GDM1 (cell line): ENCODE results near the gene STT3B.

Experiments used
- DNase-seq: peaks from one replicate; lab custom pipeline; 2025; lab: John Stamatoyannopoulos, UW

STT3B gene

DNA sequence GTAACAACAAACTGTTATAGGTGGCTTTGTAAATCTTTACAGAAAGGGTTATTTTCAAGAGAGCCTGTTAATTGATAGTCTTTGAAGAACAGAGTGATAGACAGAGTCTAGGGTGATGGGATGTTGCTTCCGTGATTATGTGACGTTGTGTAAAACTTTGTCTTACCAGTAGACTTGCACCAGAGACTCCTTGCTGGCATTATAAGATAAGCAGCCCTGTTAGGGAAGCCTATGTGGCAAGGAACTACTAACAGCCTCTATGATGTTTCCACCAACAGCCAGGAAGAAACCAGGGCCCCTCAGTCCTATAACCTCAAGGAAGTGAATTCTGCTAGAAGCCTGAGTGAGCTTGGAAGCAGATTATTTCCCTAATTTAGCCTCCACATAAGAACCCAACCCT lies 18.9 kb downstream of the STT3B start:
- DNase-seq: no peak

- DNase-seq: no peak
Measured at GRCh38 chr3:31552103-31552502, 19.4 kb downstream of the STT3B start.

- no peak for DNase-seq
Measured at GRCh38 chr3:31553258-31553657, 20.5 kb downstream of the STT3B start.

DNA sequence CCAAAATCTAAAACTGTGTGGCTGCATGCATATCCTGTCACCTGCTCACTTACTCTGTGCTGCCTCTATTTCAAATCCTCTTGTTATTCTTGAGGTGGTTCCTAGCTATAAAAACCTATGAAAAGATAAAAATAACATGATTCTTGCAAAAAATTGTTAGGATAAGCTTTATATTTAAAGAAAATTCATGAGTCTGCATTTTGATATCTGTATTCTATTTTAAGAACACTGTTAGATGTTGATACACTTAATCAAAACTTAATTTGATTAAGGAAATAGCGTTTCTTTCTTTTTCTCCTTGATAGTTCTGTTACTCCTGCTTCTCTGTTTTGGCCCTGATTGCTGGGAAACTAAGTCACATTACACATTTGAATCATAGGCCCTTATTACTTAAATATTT lies 22.5 kb downstream of the STT3B start:
- DNase-seq: no peak

DNA sequence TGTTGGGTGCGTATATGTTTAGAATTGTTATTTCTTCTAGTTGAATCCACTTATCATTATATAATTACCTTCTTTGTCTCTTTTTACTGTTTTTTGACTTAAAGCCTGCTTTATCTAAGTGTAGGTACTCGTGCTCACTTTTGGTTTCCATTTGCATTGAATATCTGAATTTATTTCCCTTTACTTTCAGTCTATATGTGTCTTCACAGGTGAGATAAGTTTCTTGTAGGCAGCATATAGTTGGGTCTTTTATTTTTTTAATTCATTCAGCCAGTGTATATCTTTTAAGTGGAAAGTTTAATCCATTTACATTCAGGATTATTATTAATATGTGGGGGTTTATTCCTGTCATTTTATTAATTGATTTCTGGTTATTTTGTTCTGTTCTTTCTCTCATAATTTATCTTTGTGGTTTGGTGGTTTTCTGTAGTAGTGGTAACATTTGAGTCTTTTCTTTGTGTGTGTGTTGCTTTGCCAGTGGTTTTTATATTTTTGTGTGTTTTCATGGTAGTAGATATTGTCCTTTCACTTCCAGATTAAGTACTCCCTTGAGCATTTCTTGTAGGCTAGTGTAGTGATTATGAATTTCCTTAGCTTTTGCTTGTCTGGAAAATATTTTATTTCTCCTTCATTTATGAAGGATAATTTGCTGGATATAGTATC lies 27.3 kb downstream of the STT3B start:
- DNase-seq: no peak

GRCh38 chr3:31561891-31562290 lies 29.2 kb downstream of the STT3B start:
- DNase-seq: no peak

GRCh38 chr3:31562525-31562924 lies 29.8 kb downstream of the STT3B start:
- DNase-seq: no peak

DNA sequence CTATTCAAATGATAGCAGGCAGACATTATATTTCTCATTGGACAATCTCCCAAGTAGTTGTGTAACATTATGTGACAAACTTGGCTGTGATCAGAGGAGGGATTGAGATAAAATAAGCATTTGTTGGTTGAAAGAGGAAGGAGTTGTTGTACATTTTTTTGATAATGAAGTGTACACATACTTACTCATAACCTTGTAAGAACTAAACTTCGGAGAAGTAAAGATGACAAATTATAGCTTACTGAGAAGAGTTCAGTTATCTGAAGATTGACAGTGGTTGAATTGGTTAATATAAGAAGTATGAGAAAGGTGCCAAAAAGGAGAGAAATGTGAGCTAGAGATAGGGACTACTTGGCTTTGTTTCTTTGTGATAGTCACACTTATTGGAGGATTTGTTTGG lies 32.6 kb downstream of the STT3B start:
- DNase-seq: no peak

GRCh38 chr3:31567036-31567435 lies 34.3 kb downstream of the STT3B start:
- DNase-seq: no peak

DNA sequence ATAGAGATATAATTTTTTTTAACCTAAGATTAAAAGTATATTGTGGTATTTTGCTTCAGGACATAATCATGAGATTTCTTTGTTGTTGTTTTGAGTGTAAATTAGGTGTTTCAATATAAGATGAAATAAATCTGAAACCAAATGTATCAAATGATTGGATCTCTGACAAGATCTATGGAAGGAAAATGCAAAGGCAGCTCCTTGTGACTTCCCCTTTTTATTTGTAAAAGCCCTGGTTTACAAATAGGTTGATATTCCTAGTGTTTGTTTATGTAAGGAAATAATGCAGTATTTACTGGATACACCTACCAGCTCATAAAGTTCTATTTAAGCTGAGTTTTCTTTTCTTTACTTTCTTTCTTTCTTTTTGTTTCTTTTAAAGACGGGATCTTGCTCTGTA lies 35.9 kb downstream of the STT3B start:
- no peak for DNase-seq

GRCh38 chr3:31571325-31571724 lies 38.6 kb downstream of the STT3B start:
- no peak for DNase-seq

DNA sequence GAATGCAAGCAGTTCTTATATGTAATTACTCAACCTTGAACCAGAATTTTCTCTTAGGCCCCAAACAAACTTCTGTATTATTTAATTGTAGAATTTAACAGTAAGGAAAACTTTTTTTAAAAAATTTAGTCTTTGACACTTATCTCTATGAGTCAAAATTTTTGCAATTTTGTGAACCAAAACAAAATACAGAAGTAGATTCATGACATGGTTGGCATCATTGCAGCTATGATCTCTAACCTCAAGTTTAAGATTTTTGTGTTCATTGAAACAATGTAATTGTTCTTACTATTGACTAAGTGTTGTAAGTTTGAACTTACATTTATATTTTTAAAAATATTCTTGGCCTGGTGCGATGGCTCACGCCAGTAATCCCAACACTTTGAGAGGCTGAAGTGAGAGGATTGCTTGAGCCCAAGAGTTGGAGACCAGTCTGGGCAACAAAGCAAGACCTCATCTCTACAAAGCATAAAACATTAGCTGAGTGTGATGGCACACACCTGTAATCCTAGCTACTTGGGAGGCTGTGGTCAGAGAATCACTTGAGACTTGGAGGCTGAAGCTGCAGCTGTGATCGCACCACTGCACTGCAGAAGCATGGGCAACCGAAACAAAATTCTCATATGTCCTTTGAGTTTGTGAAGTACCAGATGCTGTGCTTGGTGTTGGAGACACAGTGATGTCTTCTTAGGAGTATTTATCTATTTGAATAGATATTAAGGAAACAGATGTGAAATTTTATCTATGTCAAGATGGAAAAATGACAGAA lies 39.7 kb downstream of the STT3B start:
- no peak for DNase-seq

GRCh38 chr3:31573036-31573779 lies 40.5 kb downstream of the STT3B start:
- no peak for DNase-seq

- DNase-seq: no peak
Measured at GRCh38 chr3:31575448-31575847, 42.7 kb downstream of the STT3B start.

- no peak for DNase-seq
Measured at GRCh38 chr3:31576521-31576920, 43.8 kb downstream of the STT3B start.

DNA sequence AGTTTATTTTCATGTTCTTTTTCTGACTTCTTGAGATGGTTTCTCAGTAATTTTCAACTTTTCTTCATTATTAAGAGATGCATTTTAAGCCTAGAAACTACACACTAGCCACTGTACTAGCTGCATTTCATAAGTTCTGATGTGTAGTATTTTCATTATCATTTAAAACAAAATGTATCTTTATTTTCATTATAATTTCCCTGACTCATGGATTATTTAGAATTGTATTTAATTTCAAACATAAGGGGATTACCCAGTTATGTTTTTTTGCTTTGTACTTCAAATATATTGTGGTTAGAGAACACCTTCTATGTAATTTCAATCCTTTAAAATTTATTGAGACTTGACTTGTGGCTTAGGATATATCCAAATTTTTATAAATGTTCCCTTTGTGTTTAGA lies 44.5 kb downstream of the STT3B start:
- no peak for DNase-seq

GRCh38 chr3:31579828-31580227 lies 47.1 kb downstream of the STT3B start:
- no peak for DNase-seq

DNA sequence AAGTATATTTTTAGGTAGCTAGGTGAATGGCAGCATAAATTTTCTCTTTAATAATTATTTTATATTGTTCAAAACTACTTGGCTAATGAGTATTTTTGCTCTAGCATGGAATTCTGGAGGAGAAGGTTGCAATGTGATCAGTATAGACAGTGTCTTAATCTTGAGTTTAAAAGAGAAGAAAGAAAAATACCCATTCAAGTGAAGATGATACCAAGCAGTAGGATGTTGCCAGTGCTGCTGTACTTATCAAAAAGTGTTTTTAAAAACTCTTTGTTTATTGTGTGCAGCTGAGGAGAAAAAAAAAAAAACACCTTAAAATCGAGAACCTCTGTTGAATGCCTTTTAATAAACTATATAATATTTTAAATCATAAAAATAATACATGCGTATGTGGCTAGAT lies 47.9 kb downstream of the STT3B start:
- DNase-seq: no peak

DNA sequence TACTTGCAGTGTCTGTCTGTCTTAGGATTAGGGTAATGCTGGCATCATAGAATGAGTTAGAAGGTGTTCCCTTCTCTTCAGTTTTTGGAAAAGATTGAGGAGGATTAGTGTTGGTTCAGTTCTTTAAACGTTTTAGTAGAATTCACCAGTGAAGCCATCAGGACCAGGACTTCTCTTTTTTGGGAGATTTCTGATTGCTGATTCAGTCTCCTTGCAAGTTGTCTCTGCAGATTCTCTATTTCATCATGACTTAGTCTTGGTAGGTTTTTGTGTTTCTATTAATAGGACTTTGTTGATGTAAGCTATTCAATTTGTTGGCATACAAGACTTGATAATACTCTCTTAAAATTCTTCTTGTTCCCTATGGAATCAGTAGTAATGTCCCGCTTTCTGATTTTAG lies 48.9 kb downstream of the STT3B start:
- DNase-seq: no peak

- DNase-seq: no peak
Measured at GRCh38 chr3:31589228-31589627, 56.5 kb downstream of the STT3B start.

- no peak for DNase-seq
Measured at GRCh38 chr3:31590650-31591049, 57.9 kb downstream of the STT3B start.

DNA sequence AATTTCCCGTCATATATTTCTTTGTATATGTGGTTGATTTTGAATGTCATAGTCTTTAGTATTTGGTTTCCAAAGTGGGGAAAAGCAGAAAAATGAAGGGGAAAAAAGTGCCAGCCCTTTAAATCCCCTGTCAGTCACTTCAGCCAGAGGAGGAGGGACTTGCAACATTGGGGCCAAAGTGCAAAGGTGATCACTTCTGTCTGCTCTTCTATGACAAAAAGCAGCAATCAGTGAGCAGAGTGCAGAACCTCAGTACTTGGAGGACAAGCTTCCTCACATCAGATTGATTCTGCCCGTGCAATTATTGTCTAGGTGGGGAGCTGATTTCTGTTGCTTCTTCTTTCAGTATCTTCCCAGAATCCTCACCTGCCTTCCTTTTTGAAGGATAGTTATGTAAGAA lies 60.0 kb downstream of the STT3B start:
- DNase-seq: no peak

DNA sequence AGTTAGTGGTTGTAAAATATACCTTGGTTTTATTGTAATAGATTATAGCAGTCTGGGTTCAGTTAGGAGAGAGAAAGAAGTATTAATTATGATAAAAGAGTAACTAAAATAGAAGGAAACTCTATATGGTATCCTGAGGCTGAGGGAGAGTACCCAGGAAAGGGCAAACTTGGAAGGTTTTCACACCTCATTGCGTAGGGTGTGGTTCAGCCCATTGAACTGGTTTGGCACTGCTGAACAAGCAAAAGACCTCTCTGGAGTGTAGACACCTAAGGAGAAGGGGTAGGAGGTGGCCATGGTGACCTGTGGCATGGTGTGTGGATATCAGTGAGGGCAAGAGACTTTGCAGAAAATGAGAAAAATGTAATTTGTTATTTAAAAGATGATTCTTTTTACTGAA lies 63.5 kb downstream of the STT3B start:
- no peak for DNase-seq
